HepG2 (cell line): Measurements from ENCODE around the gene TMEM250. TPM values are rescaled to one million over a fixed set of nuclear protein-coding genes. Genes with fewer than 3 reads are reported as not detected.

Source experiments
- ATAC-seq: fragments of 200-7000 bp; cut with Tn5 transposase; 3 replicates; pipeline ENCODE4 v1.9.1; 2020; ENCODE audit warnings: mild to moderate bottlenecking, moderate library complexity
- BruUV-seq: library from RNA; stranded (reverse); fragments of 400-500 nt; replicated peaks from 2 replicates; lab custom pipeline; 2021; lab: Mats Ljungman, UMichigan
- CTCF ChIA-PET: fragments of 300-600 bp; formaldehyde crosslinking; extraction: SDS; loops from one replicate; lab custom pipeline; 2021; ENCODE audit warnings: low total read pairs, inconsistent platforms, low intra/inter-chr PET ratio; lab: Yijun Ruan, JAX
- POLR2A ChIA-PET: fragments of 350-600 bp; sonication (Branson Sonifier 250); formaldehyde crosslinking; loops from one replicate; lab custom pipeline; 2020; ENCODE audit warnings: antibody characterized with exemption, inconsistent platforms; lab: Yijun Ruan, JAX
- DNase-seq: peaks from one replicate; pipeline ENCODE4 v3.0.0-alpha.2; 2015; ENCODE audit warnings: low spot score
- FAIRE-seq: peaks from 3 replicates; lab custom pipeline; 2011; peaks lifted over from hg19 to GRCh38; lab: Jason Lieb, UNC
- H2AFZ ChIP-seq: one replicate; pipeline ENCODE4 v1.6.1; 2011; ENCODE audit warnings: low read length, inconsistent platforms
- H3K27ac ChIP-seq: fragments of 300-600 bp; 3 replicates; pipeline ENCODE4 v1.8.0; 2011; ENCODE audit warnings: mixed run types, mild to moderate bottlenecking, mixed read lengths, low read length, inconsistent platforms; ENCODE audit not compliant: insufficient read depth; ENCODE audit errors: extremely low read length
- H3K27me3 ChIP-seq, 2 experiments: fragments of 200-600 bp in 1 of 2; 2 replicates in 1 of 2; 3 replicates in 1 of 2; pipeline versions ENCODE4 v1.6.0 to v1.8.0; 2011; ENCODE audit warnings: low read length in 2 of 2, mild to moderate bottlenecking in 2 of 2, moderate library complexity in 2 of 2, inconsistent platforms in 1 of 2; ENCODE audit not compliant: insufficient read depth in 2 of 2, control insufficient read depth in 1 of 2
- H3K36me3 ChIP-seq, 2 experiments: fragments of 200-600 bp in 1 of 2; replicated peaks in 1 of 2; 2 replicates in 1 of 2; 3 replicates in 1 of 2; pipeline versions ENCODE4 v1.5.1 to v1.8.0; 2011; ENCODE audit warnings: low read length in 2 of 2, inconsistent platforms in 1 of 2; ENCODE audit not compliant: insufficient read depth in 2 of 2, control insufficient read depth in 1 of 2
- H3K4me1 ChIP-seq: 2 replicates; pipeline ENCODE4 v1.5.1; 2012; ENCODE audit warnings: low read length, inconsistent platforms; ENCODE audit not compliant: insufficient read depth
- H3K4me2 ChIP-seq: 2 replicates; pipeline ENCODE4 v1.6.0; 2011; ENCODE audit warnings: low read depth, low read length, inconsistent platforms
- H3K4me3 ChIP-seq, 3 experiments: fragments of 200-600 bp in 1 of 3; sonication (generic), shearing (Covaris generic) in 1 of 3; replicated peaks in 1 of 3; 2 replicates each; pipeline ENCODE4 v1.5.1; 2011 to 2016; ENCODE audit warnings: low read length in 3 of 3, inconsistent platforms in 2 of 3, low read depth in 2 of 3, mild to moderate bottlenecking in 2 of 3, control low read depth in 1 of 3, mixed read lengths in 1 of 3; ENCODE audit not compliant: insufficient read depth in 1 of 3
- H3K79me2 ChIP-seq: one replicate; pipeline ENCODE4 v1.6.1; 2011; ENCODE audit warnings: low read length, inconsistent platforms; ENCODE audit not compliant: insufficient read depth
- H3K9ac ChIP-seq: 2 replicates; pipeline ENCODE4 v1.6.0; 2011; ENCODE audit warnings: mild to moderate bottlenecking, low read depth, low read length, inconsistent platforms; ENCODE audit not compliant: insufficient read depth
- H3K9me3 ChIP-seq: 2 replicates; pipeline ENCODE4 v1.5.1; 2012; ENCODE audit warnings: mild to moderate bottlenecking, low read length
- H4K20me1 ChIP-seq: 2 replicates; pipeline ENCODE4 v1.6.0; 2011; ENCODE audit warnings: inconsistent platforms, mild to moderate bottlenecking, low read length, moderate library complexity; ENCODE audit not compliant: insufficient read depth
- GPBP1L1 ChIP-seq: sonication (generic); formaldehyde crosslinking; IDR thresholded peaks from 2 replicates; pipeline ENCODE4 v1.5.0; 2020; ENCODE audit warnings: mild to moderate bottlenecking, missing genetic modification reagents
- MXD3 ChIP-seq: IDR thresholded peaks from 2 replicates; pipeline ENCODE4 v1.6.1; 2016; ENCODE audit warnings: mild to moderate bottlenecking, missing biosample characterization, missing genetic modification reagents
- TEF ChIP-seq: sonication (generic); formaldehyde crosslinking; IDR thresholded peaks from 2 replicates; pipeline ENCODE4 v1.5.0; 2020; ENCODE audit warnings: missing genetic modification reagents
- THRA ChIP-seq: sonication (generic); formaldehyde crosslinking; IDR thresholded peaks from 2 replicates; pipeline ENCODE4 v1.4.0; 2020; ENCODE audit warnings: missing genetic modification reagents, borderline replicate concordance
- ZNF207 ChIP-seq: fragments of 450-650 bp; IDR thresholded peaks from 2 replicates; pipeline ENCODE4 v1.6.1; 2016; ENCODE audit warnings: antibody characterized with exemption, borderline replicate concordance
- WGBS: methylation state at CpG from one replicate; pipeline ENCODE4 v1.1.6; 2017; ENCODE audit warnings: low lambda C conversion rate; 5-methylcytosine and 5-hydroxymethylcytosine counted together
- in situ Hi-C: cut with HindIII; loops from 2 replicates; pipeline ENCODE4 v1.10.0; 2017; ENCODE audit warnings: low pct_unique_long_range_greater_than_20kb; ENCODE audit not compliant: extremely low pct_ligation_motif_present
- intact Hi-C: fragments of 100-400 bp; cut with micrococcal nuclease; formaldehyde crosslinking; loops from one replicate; pipeline ENCODE4 v1.10.0; 2022; ENCODE audit not compliant: unreplicated experiment
- polyA plus RNA-seq, 8 experiments: library from polyadenylated mRNA; depleted of rRNA in 3 of 8; stranded (reverse) in 7 of 8; unstranded in 1 of 8; fragments of >200 nt; fragmentation: Illumina TruSeq in 4 of 8; extraction: Trizol in 4 of 8; gene quantifications; 2 replicates each; pipeline versions ENCODE4 v1.2.1 to v1.2.3, GENCODE V29; 2011 to 2016; ENCODE audit warnings: low read depth in 4 of 8, missing spikeins in 1 of 8, mixed read lengths in 1 of 8; ENCODE audit not compliant: insufficient read depth in 1 of 8
- total RNA-seq, 5 experiments: library from RNA; depleted of rRNA; stranded (reverse); fragments of >200 nt; fragmentation: Illumina TruSeq; extraction: Trizol; gene quantifications; 2 replicates each; pipeline ENCODE4 v1.2.3, GENCODE V29; 2016; ENCODE audit warnings: low read depth in 1 of 5
- TF ChIP-seq, protein P1 (sequence below): sonication (generic); formaldehyde crosslinking; IDR thresholded peaks from 2 replicates; pipeline ENCODE4 v1.5.1; 2020; ENCODE audit warnings: mild to moderate bottlenecking, missing genetic modification reagents
- TF ChIP-seq, protein P2 (sequence below): sonication (generic); formaldehyde crosslinking; IDR thresholded peaks from 2 replicates; pipeline ENCODE4 v1.4.0; 2020; ENCODE audit warnings: mild to moderate bottlenecking, missing genetic modification reagents

Gene TMEM250
- total and polyA plus RNA-seq, 2 of the 13 experiments (the other 11 are each of a cell fraction or from before 2014, with no cell fraction given): 5.5 to 13.9 TPM

- no peak for ATAC-seq
- TF ChIP-seq TEF (CRISPR knock-in tag) (no peak), MXD3 (CRISPR knock-in tag) (no peak), GPBP1L1 (CRISPR knock-in tag) (no peak), THRA (CRISPR knock-in tag) (no peak), ZNF207 (no peak)
- TF ChIP-seq, protein P1, sequence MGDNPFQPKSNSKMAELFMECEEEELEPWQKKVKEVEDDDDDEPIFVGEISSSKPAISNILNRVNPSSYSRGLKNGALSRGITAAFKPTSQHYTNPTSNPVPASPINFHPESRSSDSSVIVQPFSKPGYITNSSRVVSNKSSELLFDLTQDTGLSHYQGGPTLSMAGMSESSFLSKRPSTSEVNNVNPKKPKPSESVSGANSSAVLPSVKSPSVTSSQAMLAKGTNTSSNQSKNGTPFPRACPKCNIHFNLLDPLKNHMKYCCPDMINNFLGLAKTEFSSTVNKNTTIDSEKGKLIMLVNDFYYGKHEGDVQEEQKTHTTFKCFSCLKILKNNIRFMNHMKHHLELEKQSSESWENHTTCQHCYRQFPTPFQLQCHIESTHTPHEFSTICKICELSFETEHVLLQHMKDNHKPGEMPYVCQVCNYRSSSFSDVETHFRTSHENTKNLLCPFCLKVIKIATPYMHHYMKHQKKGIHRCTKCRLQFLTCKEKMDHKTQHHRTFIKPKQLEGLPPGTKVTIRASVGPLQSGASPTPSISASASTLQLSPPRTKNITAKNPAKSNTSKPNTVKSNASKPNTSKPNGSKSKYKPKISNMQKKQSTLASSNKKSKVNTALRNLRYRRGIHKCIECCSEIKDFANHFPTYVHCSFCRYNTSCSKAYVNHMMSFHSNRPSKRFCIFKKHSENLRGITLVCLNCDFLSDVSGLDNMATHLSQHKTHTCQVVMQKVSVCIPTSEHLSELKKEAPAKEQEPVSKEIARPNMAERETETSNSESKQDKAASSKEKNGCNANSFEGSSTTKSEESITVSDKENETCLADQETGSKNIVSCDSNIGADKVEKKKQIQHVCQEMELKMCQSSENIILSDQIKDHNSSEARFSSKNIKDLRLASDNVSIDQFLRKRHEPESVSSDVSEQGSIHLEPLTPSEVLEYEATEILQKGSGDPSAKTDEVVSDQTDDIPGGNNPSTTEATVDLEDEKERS: no peak
- TF ChIP-seq, protein P2, sequence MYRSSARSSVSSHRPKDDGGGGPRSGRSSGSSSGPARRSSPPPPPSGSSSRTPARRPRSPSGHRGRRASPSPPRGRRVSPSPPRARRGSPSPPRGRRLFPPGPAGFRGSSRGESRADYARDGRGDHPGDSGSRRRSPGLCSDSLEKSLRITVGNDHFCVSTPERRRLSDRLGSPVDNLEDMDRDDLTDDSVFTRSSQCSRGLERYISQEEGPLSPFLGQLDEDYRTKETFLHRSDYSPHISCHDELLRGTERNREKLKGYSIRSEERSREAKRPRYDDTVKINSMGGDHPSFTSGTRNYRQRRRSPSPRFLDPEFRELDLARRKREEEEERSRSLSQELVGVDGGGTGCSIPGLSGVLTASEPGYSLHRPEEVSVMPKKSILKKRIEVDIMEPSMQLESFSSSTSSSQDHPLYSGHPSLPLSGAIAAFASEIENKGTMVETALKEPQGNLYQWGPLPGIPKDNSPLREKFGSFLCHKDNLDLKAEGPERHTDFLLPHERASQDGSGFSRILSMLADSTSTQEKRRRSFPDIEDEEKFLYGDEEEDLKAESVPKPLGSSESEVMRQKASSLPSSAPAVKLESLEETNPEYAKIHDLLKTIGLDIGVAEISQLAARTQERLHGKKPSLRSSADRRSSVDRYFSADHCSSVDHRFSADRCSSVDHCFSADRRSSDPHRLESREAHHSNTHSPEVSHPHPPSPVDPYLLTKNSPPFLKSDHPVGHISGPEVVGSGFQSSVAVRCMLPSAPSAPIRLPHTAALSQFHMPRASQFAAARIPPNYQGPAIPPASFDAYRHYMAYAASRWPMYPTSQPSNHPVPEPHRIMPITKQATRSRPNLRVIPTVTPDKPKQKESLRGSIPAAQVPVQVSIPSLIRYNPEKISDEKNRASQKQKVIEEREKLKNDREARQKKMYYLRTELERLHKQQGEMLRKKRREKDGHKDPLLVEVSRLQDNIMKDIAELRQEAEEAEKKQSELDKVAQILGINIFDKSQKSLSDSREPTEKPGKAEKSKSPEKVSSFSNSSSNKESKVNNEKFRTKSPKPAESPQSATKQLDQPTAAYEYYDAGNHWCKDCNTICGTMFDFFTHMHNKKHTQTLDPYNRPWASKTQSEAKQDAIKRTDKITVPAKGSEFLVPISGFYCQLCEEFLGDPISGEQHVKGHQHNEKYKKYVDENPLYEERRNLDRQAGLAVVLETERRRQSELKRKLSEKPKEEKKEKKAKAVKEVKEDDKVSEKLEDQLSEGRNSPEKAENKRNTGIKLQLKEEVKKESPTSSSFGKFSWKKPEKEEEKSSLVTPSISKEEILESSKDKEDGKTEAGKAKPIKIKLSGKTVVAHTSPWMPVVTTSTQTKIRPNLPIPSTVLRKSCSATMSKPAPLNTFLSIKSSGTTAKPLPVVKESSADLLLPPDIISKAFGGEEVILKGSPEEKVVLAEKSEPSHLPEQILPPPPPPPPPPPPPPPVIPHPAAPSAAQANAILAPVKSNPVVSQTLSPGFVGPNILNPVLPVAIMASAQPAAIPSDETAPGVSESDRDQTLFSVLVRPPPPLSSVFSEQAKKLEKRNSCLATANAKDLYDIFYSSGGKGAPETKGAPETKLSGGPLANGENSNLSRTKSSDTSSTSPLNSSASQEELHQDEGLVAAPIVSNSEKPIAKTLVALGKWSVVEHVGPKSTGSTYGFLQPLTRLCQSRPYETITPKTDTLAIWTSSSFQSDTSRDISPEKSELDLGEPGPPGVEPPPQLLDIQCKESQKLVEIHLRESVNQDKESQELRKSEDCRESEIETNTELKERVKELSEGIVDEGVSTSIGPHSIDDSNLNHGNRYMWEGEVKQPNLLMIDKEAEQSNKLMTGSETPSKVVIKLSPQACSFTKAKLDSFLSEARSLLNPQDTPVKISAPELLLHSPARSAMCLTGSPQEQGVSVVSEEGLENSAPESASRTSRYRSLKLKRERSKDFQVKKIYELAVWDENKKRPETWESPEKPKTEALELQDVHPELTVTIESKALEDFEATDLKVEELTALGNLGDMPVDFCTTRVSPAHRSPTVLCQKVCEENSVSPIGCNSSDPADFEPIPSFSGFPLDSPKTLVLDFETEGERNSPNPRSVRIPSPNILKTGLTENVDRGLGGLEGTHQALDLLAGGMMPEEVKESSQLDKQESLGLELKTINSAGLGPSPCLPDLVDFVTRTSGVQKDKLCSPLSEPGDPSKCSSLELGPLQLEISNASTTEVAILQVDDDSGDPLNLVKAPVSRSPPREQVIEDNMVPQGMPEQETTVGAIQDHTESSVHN (CRISPR knock-in tag): no peak
Observed at GRCh38 chr9:136081826-136082495, 36.7 kb downstream of the TMEM250 start.

More at GRCh38 chr9:136081826-136082495, 36.7 kb downstream of the TMEM250 start:
- Histone ChIP-seq H2AFZ (no peak overlapping the region), H3K79me2 (peaks cover 61% of the 10 kb centered on the region), H3K36me3 (peaks cover 3 to 8% of the 10 kb centered on the region in 2 experiments; a peak in 1 of 5 replicates), H3K9me3 (no peaks in the 10 kb centered on the region), H3K27ac (no peak overlapping the region), H3K4me2 (no peak overlapping the region), H3K4me3 (no peak overlapping the region), H3K27me3 (no peaks in the 10 kb centered on the region), H4K20me1 (peaks cover 3% of the 10 kb centered on the region; the same call in 1 of the 2 replicates), H3K4me1 (no peaks in the 10 kb centered on the region), H3K9ac (no peak overlapping the region)
- 100% methylated on average over 4 of the region's 24 CpGs for WGBS
- FAIRE-seq: no peak
- ChIA-PET POLR2A (no interaction called here), CTCF (no interaction called here)
- intact Hi-C loops: no loop called here
- in situ Hi-C loops: no loop called here
- no TSS peak for BruUV-seq
- no peak for DNase-seq
